Left lobe of liver (tissue), 2 donors: ENCODE results near the gene PRSS27. TPM values are rescaled to one million over a fixed set of nuclear protein-coding genes. Genes with fewer than 3 reads are reported as not detected.

Experiments used
- ATAC-seq: fragments of 200-7000 bp; cut with Tn5 transposase; one replicate; pipeline ENCODE4 v1.9.1; 2020; ENCODE audit warnings: mild to moderate bottlenecking, moderate library complexity
- DNase-seq: peaks from one replicate; pipeline ENCODE4 v3.0.0-alpha.2; 2020; ENCODE audit warnings: low spot score
- total RNA-seq: library from RNA; stranded (reverse); gene quantifications from one replicate; pipeline ENCODE4 v1.2.1, GENCODE V29; 2021
- donor health status: DM: no; HTN: no; CAD: no; lungs with moderate emphysema.
- donor health status: DM: no; HTN: yes; CAD: no.

The PRSS27 gene
- total RNA-seq, 1 donor from 2014 or later: 0.45 TPM

DNA sequence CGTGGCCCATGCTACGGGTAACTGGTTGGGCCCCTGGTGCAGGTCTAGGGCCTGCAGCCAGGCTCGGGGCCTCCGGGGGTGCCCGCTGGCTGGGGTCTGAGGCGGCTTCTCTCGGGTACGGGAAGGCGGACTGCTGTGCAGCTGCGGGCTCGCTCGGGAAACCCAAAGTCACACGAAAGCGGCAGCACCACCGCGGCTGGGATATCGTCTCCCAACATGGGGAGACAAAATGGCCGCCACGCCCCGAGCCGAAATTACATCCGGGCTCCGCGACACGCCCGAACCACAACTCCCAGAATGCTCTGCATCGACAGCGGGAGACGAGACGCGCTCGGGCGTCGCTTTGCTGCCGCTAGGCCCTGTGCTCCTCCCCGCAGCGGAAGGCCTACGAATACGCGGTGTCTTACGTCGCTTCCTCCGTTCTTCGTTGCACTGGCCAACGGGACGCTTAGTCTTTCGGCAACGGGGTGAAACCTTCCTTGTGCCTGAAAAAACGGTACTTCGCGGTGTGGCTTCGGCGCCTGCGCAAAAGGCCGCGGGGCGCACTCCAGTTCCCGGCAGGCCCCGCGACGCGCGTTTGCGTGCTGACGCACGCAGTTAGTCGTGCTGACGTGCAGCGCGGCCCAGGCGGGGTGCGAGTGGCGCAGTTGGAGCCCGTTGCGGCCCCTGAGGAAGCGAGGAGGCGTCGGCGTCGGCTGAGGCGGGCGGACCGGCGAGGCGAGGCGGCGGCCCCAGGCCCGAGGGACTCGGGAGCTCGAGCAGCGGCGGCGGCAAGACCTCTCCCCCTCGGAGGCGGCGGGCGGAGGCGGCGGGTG lies 32.2 kb upstream of the PRSS27 start, which contains the start of gene SRRM2:
Gene SRRM2, plus strand, starts transcription at position 604 of the 815 bp plus-strand sequence. CDS start 3,727 bp downstream, outside the sequence.
- peak; percentile 88 for ATAC-seq
- DNase-seq: peak; percentile 96

DNA sequence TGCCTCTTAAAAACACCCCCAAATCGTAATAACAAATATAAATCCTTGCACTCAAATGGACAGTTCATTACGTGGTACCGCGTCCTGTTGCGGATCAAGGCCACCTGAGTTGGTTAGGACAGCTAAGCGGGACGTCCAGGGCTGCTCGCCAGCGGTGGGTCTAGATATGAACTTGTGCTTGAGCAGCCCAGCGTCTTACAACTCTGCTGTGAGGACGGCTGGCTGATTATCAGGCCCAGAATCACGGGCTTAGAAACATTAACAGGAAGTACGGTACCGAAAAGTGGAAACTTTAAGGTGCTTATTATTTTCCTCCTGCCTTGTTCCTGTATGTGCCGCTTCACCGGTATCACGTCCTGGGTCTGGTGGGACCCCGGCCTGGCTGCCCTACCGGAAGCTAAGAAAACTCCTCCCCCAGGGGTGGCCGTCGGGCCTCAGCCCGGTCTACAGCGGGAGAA lies 31.6 kb upstream of the PRSS27 start:
- DNase-seq: no peak
- no peak for ATAC-seq

DNA sequence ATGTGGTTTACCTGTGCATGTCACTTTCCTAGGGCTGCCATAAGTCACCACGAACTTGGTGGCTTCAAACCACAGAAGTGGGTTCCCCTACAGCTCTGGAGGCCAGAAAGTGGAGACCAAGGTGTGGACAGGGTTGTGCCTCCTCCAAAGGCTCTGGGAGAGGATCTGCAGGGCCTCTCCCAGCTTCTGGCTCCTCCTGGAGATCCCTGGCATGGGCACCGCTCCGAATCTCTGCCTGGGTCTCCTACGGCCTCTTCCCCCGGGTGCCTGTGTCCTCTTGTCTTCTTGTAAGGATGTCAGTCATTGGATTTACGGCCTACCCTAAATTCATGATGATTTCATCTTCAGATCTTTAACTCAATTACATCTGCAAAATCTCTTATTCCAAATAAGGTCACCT lies 29.9 kb upstream of the PRSS27 start:
- DNase-seq: no peak
- ATAC-seq: no peak

DNA sequence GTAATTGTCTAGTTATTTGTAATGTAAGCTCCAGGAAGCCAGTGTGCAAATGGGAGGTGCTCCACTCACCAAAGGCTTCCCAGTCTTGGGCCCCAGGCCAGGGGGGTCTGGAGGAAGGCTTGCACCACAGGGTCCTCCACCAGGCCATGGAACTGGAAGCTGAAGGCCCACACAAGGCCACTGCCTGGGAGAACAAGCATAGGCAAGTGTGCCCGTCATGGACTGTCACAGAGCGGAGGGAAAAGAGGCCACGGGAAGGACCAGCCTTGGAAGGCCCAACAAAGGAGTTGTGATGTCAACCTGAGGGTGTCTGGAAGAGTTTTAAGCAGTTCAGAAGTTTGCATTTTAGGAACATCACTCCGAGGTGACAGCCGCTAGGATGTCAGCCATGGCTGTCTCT lies 29.5 kb upstream of the PRSS27 start:
- DNase-seq: no peak

DNA sequence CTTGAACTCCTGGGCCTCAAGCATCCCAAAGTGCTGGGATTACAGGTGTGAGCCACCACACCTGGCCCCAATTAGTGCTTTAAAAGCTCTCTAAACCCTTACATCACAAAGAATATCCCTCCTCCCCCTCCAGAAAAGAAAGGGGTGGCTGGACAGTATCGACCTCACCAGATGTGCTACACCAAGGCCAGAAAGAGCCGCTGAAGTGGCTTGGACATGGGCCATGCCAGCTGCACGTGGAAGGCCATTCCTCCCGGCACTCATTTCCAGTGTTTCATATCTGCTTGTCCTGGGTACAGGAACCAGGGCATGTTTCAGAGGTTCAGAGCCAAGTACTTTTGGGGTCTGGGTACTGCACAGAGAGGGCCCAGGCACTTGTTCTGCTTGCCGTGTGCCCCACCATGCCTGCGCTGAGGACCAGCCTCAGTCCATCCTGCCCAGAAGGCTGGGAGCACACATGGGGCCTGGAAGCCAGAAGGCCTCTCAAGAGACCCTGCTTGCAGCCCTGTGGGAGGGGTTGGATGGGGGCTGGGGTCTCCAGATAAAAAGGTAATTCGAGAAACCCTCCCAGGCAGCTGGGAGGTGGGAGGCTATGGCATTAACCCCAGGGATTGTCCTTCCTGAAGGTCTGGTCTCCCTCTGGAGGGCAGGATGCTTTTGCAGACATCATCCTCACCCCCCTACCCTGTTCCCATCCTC lies 28.9 kb upstream of the PRSS27 start:
- DNase-seq: no peak
- ATAC-seq: no peak

More for the DNA sequence above, 29.5 kb upstream of the PRSS27 start:
- no peak for ATAC-seq

DNA sequence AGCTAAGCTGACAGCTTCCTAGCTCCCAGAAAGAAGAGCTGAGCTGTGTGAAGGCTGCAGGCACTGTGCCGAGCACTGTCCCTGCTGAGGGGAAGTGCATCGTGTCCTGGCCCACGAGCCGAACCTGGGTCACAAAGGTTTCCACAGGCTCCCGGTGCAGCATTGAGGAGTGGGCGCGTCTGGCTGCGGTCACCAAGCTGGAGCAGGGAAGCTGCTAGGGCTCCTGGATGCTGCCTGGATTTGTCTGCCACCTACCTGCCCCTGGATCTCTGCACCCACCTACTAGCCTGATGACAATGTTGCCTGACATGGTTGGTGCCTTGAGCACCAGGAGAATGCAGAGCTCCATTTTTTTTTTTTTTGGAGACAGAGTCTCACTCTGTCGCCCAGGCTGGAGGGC lies 25.9 kb upstream of the PRSS27 start:
- DNase-seq (no peak), ATAC-seq (no peak)

DNA sequence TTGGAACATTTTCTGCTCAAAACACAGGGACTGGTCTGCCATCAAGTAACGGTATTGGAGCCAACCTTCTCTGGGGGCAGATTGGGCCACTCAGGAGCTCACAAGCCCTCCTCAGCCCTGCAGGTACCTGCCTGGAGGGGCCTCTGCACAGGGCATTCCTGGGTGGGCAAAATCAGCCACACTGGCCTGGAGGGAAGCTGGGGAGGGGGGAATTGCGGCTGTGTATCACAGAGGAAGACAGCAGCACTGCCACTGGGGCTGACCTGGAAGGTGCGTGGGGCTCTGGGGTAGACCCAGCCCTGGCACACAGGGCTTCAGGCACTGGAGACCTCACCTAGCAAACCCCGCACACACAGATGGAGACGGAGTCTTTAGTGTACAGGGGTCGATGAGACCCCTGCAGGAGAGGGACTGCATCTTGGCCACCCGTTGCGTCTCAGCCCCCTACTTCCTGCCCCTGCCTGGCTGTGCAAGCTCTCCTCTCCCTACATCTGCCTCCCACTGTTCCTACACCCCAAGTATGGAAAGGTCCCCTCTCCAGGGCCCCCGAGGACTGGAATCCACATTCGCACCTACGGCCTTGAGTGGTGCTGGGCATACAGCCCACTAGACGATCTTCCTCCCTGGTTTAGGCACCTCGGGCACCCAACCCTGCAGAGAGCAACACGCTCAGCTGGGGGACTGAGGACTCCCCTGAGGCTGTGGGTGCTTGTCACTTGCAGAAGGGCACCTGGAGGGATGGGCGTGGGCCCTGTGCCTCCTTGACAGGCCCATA lies 25.3 kb upstream of the PRSS27 start:
- ATAC-seq: no peak
- no peak for DNase-seq

DNA sequence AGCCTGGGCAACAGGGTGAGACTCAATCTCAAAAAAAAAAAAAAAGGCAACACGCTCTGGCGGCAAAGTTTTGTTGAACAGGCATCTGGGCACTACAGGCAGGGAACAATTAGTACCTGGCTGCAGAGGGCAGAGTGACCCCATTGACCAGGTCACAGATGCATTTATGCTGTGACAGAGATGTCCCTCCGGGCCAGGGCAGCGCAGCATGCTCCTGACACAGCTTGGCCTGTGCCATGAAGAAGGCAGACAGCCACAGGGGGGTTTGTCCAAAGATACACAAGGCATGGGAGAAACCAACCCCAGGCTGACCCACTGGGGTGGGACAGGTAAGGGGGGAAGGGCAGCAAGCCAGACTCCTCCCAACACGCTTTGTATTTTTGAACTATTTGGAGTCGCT lies 24.7 kb upstream of the PRSS27 start:
- ATAC-seq (peak; percentile 42), DNase-seq (no peak)

DNA sequence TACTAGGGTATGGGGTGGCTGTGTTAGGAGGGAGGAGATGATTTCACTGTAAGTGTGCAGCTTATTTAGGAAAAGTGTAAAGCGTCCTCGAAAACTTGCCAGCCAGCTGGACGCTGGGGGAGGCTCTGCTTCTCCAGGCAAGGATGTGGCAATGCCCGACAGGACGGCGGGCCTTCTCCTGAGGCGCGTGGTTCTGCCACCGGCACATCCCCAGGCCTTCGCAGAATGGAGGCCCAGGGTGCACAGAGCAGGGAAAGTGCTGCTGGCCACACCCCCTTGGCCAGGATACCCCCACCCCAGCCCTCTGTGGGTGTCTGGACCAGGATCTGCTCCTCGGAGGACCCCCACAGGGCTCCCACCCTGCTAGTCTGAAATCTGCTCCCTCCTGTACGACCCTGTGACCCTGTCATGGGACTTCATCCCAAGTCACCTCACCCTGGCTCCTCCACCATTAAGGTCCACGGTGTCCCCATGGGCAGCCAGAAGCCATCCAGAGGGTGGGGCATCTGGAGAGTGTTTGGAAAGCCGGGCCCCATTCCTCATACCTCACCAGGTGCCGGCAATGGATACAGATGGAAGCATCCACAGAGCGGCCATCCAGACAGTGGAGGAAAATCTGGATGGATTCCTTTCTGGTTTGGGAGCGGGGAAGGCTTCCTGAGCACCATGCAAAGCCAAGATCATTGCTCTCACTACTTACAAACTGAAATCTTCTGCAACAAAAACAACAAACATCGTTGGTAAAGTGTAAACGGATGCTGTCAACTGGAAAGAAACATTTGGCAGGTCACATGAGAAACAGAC lies 23.2 kb upstream of the PRSS27 start:
- ATAC-seq: no peak
- no peak for DNase-seq

DNA sequence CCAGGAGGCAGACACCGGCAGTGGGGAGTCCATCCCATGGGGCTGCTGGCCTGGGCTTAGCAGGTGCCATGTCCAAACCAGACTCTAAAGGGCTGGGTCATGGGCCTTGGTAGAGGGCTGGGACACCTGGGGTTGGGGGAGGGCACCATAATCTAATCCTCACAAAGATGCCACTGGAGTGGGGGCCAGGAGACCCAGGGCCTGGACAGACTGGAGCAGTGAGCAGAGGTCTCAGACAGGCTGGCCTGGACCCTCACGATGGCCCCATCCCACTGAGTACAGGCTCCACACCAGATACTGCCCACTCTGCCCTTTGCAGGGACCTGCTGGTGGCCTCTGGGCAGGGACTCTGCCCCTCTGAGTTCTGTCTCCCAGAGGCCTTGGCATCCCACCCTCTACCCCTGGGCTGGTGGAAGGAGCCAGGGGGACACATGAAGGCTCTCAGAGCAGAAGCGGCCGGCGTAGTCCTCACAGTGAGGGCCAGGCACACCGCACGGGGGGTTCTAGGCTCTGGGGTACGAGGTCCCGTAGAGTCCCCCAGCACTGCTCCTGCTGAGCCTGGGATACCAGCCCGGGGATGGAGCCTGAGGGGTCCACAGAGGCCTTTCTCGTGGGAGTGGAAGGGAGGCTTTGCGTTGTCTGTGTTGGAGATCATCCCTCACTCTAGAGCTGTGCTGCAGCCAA lies 22.4 kb upstream of the PRSS27 start:
- ATAC-seq (no peak), DNase-seq (no peak)

DNA sequence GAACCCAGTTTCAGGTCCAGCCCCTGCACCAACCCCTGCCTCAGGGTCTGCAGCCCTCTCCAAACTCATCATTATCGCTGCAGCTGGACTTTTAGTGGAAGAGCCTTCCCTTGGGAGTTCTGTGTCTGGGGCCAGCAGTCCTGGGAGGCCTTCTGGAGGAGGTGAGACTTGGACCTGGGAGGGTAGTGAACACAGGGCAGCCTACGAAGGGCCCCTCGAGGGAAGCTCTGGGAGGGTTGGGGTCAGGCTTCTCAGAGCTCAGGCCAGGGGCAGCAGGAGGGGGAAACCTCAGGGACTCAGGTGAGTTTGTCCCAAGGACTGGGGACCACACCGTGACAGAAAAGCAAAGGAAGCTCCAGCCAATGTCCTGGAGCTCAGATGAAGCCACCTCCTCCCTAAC lies 21.1 kb upstream of the PRSS27 start:
- ATAC-seq (no peak), DNase-seq (no peak)

DNA sequence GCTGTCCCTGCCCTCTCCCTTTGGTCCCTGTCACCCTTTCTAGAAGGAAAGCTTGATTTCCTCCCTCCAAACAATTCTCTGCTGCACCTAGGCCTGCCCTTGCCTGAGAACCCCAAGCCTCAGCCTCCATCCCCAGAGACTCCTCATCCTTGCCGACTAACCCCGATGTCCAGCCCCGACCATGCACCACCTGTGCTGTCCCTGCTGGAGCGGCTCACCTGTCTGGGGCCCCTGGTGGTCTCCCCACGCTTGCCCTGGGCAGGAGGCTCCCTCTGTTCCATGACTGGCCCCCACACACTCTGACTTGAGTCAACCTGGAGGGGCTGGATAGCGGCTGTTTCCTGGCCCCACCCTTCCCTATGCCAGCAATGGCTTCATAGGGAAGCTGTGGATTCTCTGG lies 20.5 kb upstream of the PRSS27 start:
- no peak for DNase-seq
- no peak for ATAC-seq

DNA sequence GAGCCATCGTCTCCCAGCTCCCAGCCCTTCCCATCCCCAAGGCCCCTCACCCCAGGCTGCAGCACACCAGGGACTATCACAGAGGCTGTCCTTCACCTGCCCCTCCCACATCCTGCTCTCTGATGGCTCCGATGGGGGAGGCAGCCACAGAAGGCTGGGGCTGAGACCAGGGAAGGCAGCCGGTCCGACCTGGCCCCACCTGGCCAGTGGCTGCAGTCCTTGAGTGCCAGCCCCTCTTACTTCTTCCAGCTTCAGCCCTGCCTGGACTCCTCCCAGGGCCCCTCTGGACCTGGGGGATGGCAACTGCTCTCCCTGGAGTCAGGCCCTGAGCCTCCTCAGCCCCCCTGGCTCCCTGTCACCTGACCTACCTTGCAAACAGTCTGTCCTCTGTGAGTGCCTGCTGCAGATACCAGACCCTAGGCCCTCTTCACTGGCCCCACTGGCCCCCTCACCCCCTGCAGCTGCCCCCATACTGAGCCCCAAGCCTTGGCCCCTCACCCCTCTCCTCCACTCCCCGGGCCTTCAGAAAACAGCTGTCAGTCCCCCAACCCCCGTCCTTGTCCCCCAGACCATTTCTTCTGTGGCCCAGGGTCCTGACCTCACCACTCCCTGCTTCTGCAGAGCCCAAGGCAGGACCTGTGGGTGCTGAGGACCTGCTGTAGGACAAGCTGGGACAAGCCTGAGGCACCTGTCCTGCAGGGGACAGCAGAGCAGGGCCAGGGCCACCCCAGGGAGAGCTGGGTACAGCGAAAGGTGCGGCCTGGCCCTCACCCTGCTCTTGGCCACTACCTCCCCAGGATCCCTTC lies 19.8 kb upstream of the PRSS27 start:
- ATAC-seq: no peak
- DNase-seq: no peak

DNA sequence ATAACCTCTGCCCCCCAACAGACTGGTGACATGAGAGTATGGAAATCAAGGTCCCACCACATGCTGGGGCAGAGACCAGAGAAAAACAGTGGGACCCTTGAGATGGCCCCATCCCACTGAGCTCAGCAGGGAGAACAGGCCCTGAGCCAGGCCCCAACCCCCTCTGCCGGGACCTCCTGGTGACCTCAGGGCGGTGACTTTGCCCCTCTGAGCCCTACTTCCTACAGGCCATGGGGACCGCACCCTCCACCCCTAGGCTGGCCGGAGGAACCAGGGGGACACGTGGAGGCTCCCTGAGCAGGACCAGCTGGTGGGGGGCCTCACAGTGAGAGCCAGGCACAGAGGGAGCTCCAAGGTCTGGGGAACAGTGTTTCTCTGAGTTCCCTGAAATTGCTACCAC lies 18.6 kb upstream of the PRSS27 start:
- DNase-seq: no peak
- ATAC-seq: no peak

DNA sequence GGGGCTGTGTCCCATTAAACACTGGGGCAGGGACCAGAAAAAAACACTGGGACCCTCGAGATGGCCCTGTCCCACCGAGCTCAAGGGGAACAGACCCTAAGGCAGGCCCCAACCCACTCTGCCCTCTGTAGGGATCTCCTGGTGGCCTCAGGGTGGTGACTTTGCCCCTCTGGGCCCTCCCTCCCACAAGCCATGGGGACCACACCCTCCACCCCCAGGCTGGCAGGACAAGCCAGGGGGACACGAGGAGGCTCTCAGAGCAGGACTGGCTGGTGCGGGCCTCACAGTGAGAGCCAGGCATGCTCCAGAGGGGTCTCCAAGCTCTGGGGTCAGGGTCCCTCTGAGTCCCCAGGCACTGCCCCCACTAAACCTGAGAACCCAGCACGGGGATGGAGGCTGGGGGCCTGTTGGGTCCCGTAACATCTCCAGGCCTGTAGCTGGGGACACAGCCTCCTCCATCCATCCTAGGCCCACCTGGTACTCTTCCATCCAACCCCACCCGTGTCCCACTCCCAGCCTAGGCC lies 17.9 kb upstream of the PRSS27 start:
- ATAC-seq (no peak), DNase-seq (no peak)

DNA sequence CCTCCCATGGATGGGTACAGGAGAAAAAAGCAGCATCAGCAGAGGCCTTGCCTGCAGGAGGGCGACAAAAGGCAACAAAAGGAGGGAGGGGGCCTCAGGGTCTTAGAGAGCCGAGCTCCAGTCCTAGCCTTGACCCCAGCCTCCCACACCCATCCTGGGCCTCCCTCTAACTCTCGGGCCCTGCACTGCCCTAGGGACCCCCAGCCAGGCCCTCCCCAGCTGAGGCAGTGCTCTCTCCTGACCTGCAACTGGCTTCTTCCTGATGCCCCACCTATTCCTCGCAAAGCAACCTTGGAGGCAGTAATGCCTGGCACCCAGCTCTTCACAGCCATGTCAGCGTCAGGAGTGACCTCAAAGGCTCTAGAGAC lies 17.2 kb upstream of the PRSS27 start:
- ATAC-seq: no peak
- DNase-seq: no peak

DNA sequence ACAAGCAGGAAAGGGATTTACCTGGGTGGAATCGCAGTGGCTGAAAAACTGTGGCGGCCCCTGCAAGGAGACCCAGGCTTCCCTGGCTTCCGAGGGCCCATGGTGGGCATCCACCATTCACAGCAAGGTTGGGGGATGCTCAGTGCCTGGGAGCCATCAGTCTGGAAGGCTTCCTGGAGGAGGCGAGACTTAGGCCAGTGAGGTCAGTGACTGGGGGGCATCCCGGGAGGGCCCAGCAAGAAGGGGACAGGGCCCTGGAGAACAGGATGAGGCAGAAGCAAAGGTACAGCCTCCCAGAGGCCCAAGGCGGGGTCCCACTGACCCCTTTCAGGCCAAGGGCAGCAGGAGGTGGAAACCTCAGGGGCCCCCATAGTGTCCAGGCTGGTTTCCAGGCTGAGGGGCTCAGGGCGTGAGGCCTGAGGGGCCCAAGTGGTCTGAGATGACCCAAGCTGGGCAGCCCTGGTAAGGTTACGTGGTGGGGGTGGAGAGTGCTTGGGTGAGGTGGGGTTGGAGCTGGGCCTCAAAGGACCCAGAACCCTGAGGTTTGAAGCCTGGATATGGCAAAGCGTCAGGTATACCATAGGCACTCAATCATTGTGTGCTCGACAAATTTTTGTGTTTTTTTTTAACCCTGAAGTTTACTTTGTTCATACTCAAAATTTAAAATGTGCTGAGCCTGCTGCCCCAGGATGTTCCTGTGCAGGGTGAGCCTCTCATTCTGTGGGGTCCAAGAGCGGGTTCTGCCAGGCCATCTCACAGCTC lies 16.6 kb upstream of the PRSS27 start:
- DNase-seq: no peak
- no peak for ATAC-seq

DNA sequence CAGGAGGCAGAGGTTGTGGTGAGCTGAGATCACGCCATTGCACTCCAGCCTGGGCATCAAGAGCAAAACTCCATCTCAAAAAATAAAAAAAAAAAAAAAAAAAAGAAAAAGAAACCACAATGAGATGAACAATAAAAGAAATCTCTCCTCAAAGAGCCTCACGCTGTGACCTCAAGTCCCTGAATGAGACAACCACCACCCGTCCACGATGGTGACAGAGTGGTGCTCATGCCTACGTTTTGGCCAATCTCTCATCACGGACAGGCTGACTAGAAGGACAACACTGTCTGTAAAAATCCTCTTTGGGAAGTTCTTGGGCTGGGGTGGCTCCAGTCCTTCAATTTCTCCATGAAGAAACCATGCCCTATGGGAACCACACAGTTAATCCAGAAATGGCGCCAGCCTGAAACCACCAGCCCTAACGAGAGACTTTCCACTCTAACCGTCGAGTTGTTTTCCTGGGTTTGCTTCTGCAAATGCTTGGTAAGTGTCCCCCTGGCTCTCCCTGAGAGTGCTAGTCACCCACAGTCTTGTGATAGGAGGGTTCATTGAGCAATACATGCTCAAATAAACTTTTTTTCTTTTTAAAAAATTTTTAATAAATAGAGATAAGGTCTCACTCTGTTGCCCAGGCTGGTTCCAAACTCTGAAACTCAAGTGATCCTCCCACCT lies 15.0 kb upstream of the PRSS27 start:
- DNase-seq (no peak), ATAC-seq (no peak)
